Choroid plexus epithelial cell (primary cell): ENCODE measurements around the gene STARD3NL.
A peak's percentile ranks its signal among the peaks of the same experiment; 100 is the strongest.

ENCODE experiments used
- DNase-seq: peaks from one replicate; pipeline ENCODE4 v3.0.0-alpha.2; 2010; ENCODE audit warnings: low read depth
- H3K4me3 ChIP-seq: 2 replicates; pipeline ENCODE4 v1.5.1; 2011; ENCODE audit warnings: low read depth, mild to moderate bottlenecking, control low read depth, low read length, moderate library complexity
- TF ChIP-seq, protein P1 (sequence below): conservative IDR thresholded peaks from 2 replicates; pipeline ENCODE4 v1.5.1; 2011; ENCODE audit warnings: low read depth, mild to moderate bottlenecking, control low read depth, inconsistent platforms, low read length, moderate library complexity

STARD3NL gene

DNA sequence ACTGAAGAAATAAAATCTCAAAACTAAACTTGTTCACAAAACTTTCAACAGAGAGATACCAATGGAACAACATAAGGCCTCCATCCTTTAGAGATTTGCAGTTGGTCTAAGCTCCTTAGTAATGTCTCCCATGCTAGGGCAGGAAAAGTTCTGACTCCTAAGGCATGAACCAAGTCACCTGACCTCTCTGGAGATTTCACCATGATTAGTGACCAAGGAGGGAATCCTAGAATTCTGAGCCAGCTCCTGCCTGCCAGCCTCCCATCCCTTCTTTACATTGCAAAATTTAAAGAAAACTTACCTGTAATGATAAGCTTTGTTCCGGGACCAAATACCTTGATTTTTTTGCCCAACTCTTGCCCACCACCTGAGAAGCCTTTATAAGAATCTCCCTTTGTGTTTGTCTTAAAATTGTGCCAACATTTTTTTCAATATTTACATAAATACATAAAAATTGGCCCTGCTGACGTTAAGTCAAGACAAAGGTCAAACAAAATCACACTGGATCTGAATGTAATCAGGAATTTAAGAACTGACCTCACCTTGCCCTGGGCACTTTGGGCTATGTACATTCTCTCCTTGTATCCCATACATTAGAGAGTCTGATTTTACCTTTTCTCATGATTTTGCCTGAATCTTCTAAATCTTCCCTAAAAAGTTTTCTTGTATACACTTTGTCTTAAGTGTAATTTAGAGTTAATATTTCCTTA lies 95.4 kb downstream of the STARD3NL start, which contains the start of gene TARP:
Gene TARP, minus strand, starts transcription at position 351 of the 710 bp plus-strand sequence.
- no peak for DNase-seq
- no peak within 1 kb of the TSS for H3K4me3 ChIP-seq
- TF ChIP-seq, protein P1, sequence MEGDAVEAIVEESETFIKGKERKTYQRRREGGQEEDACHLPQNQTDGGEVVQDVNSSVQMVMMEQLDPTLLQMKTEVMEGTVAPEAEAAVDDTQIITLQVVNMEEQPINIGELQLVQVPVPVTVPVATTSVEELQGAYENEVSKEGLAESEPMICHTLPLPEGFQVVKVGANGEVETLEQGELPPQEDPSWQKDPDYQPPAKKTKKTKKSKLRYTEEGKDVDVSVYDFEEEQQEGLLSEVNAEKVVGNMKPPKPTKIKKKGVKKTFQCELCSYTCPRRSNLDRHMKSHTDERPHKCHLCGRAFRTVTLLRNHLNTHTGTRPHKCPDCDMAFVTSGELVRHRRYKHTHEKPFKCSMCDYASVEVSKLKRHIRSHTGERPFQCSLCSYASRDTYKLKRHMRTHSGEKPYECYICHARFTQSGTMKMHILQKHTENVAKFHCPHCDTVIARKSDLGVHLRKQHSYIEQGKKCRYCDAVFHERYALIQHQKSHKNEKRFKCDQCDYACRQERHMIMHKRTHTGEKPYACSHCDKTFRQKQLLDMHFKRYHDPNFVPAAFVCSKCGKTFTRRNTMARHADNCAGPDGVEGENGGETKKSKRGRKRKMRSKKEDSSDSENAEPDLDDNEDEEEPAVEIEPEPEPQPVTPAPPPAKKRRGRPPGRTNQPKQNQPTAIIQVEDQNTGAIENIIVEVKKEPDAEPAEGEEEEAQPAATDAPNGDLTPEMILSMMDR = no peak

DNA sequence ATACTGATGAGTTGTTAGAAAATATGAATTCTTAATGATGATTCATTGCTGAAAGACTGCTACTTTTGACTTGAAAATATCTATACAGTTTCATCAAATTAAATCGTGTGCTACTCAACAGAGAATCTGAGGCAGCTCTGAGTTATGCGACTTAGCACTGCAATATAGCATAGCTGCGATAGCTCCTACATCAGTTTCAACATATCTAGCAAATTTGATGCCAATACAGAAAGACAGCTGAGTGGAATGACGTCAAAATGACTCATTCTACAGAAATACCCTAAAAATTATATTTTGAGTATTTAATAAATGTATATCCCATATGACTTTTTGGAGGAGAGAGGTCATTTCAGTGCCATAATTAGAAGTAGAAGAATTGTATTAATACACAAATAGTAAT lies 96.4 kb downstream of the STARD3NL start:
- TF ChIP-seq, protein P1 = no peak
- no peak overlapping the region for H3K4me3 ChIP-seq
- peak; percentile 16 for DNase-seq

DNA sequence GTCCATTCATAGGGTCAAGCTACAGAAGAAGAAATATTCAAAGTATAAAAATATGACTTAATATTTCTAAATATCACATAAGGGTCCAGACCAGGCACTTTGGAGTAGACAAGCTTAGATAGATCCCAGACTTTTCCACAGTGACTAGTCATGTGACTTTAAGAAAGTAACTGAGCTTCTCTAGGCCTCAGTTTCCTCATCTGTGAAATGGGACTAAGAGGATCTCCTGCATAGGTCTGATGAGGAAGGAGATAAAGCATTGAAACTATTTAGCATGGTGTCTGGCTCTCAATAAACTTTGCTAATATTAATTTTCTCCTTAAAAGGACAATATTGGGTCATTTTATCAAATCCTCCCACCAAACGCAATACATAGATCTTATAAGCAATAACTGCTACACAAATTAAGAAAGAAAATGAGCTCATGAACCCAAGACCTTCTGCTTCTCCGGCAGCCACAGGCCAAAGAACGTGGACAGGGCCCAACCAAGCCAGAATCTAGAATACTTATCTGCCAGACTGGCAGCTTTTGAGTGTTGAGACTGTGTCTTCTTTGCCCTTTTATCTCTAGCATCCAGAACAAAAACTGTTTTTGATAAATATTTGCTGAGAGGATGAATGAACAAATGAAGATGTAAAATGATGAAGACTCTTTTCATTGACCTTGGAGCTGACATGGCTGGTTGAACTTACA lies 97.0 kb downstream of the STARD3NL start:
- no peak overlapping the region for H3K4me3 ChIP-seq
- TF ChIP-seq, protein P1 = no peak
- DNase-seq = no peak

DNA sequence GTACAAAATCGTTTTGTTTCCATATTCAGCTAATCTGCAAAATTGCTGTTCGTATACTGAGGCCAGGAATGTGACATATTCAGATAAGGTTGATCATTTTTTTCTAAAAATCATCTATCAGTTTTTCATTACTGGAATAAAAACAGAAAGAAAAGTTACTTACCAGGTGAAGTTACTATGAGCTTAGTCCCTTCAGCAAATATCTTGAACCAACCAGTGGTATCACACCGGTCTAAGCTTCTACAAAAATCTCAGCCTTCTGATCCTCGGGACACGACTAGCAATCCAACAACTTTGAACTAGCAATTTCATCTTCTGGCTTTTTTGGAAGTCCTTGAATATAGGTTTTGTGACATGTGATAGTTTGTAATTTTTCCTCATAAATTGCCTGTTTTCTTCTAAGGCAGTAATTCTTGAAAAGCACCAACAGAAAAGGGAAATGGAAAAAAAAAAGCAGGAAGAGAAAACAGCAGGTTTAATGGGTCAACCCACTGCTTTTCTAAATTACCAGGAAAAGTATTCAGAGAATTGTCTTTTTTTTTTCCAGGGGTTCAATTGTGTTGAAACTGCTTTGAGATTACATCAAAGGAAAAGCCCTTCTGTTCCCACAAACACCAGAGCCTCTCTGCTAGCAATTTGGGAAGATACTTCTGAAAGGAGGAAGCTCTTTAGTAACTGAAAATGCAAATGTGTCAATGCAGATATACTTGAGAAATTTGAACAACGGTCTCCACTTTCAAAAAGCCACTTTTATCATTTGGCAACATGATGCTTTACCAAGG lies 98.2 kb downstream of the STARD3NL start:
- TF ChIP-seq, protein P1 = no peak
- no peak for DNase-seq
- H3K4me3 ChIP-seq = no peak overlapping the region

DNA sequence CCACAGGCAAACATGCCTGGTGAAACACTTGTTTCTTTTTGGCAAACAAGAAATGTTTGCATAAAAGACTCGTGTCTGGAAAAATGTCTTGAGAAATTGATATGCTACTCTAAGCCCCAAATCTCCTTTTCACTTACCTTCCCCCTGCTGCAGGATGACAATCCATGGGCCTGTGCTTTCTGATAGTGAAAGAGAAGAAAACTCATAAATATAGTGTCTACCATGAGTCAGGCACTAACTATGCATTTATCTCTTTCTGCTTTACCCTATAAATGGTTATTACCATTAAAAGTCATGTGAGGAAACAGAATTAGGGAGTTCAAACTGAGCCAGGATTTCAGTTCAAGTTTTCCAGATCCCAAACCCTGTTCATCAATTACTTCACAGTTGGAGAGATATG lies 102.0 kb downstream of the STARD3NL start:
- TF ChIP-seq, protein P1 = no peak
- DNase-seq = no peak

More for the DNA sequence above, 102.0 kb downstream of the STARD3NL start:
- no peak overlapping the region for H3K4me3 ChIP-seq
